Activated T-cell treated with anti-CD3 and anti-CD28 coated beads for 1 hour (primary cell): ENCODE measurements around the gene TMED4.
"Not testable (repeated sequence)": the region's sequence is repeated elsewhere in the genome, so short reads cannot be mapped to it uniquely, and the experiment has no call there.

Source experiments
- DNase-seq: peaks from one replicate; pipeline ENCODE4 v3.0.0-alpha.2; 2020; ENCODE audit warnings: low read depth

The TMED4 gene

GRCh38 chr7:44607141-44608068 lies 25.4 kb upstream of the TMED4 start:
- DNase-seq, result no peak

DNA sequence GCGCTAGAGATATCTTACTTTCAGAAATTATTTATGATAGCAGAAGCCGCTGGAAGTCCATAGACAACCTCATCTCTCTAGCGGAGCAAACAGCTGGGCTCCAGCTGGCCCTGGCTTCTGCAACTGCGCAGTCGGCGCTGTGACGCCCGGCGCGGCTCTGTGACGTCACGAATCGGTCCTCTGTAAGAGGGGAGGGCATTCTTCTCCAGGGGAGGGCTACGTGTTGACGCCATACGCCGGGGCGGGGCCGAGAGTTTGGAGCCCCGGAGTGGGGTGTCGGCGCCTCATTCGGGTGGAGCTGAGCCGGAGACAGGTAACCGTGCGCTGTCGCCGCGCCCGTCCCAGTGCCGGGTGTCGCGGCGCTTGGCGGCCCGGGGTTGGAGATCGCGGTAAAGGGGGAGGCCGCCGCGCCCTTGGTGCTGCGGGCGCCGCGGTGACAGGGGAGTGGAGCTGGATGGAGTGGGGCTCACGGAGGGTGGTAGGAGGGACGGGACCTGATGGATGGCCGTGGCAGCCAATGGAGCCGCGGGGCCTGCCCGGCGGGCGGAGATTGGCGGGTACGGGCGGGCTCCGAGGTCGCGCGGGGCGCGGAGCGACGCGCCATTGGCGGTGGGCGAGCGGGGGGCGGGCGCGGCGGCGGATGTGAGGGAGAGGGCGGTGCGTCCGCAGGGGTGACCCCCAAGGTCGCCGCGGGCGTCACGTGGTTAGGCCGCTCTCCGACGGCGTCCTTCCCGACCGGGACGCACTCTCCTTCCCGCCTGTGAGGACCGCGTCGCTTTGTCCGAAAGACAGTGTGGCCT lies 24.5 kb upstream of the TMED4 start, which contains the start of gene OGDH:
Gene OGDH, plus strand, starts transcription at position 287 of the 800 bp plus-strand sequence. CDS start 17,717 bp downstream, outside the sequence.
- peak; percentile 98 for DNase-seq

GRCh38 chr7:44604941-44605340 lies 22.9 kb upstream of the TMED4 start:
- DNase-seq, result no peak

GRCh38 chr7:44603193-44603592 lies 21.2 kb upstream of the TMED4 start:
- no peak for DNase-seq

DNA sequence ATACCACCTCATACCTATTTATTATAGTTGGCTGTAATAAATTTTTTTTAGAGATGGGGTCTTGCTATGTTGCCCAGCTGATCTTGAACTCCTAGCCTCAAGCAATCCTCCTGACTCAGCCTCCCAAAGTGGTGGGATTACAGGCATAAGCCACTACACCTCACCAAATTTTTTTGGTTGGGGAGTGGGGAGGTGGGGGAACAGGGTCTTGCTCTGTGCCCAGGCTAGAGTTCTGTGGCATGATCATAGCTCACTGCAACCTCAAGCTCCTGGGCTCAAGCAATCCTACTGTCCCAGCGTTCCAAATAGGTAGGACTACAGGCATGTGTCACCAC lies 20.5 kb upstream of the TMED4 start:
- DNase-seq, result no peak

DNA sequence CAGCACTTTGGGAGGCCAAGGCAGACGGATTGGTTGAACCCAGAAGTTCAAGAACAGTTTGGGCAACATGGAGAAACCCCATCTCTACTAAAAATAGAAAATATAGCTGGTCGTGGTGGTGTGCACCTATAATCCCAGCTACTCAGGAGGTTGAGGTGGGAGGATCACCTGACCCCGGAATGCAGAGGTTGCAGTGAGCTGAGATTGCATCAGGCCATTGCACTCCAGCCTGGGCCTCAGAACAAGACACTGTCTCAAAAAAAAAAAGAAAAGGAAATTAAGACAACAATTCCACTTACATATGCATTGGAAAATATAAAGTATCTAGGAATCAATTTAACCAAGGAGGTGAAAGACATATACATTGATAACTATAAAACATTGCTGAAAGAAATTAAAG lies 17.2 kb upstream of the TMED4 start:
- DNase-seq, result no peak

- DNase-seq, result not testable (repeated sequence)
Measured at GRCh38 chr7:44597181-44597580, 15.2 kb upstream of the TMED4 start.

DNA sequence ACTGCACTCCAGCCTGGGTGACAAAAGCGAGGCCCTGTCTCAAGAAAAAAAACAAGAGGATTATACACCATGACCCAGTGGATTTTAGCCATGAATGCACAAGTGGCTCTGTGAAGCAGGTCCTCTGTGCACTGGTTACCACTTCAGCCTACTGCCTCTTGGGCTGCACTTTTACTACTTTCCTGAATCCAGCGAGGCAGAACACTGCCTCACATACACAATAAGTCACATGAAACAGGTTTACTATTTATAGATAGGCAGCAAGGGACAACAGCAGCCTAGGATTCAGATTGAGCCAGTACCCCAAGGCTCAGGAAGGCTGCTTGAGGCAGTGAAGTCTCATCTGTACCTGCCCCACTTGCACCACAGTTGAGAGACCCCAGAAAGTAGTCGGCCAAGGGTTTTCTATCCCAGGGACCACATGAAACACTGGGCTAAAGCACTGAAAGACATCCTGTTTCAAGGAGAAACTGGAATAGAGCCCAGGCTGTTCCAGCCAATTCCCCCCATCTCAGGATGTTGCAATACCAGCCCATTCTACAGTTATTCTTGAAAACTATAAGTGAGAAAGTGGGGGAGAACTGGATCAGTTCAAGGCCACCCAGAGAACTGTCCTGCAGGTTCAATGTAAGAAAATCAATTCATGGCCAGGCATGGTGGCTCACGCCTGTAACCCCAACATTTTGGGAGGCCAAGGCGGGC lies 14.1 kb upstream of the TMED4 start:
- no peak for DNase-seq

DNA sequence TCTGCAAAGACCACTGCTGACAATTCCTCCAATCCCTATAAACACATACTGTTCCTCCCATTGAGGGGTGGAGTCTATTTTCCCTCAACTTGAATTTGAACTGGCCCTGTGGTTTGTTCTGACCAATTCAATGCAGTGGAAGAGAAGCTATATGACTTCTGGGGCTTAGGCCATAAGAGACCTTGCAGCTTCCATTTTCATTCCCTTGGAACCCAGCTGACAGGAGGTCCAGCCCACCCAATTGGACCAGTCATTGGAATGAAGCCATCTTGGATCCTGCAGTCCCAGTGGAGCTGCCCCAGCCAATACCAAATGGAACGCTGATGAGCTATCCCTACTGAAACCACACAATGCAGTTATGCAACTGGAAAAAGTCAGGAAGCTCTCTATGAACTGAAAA lies 8.9 kb upstream of the TMED4 start:
- no peak for DNase-seq

- peak; percentile 49 for DNase-seq
Measured at GRCh38 chr7:44587843-44588711, 6.0 kb upstream of the TMED4 start.

DNA sequence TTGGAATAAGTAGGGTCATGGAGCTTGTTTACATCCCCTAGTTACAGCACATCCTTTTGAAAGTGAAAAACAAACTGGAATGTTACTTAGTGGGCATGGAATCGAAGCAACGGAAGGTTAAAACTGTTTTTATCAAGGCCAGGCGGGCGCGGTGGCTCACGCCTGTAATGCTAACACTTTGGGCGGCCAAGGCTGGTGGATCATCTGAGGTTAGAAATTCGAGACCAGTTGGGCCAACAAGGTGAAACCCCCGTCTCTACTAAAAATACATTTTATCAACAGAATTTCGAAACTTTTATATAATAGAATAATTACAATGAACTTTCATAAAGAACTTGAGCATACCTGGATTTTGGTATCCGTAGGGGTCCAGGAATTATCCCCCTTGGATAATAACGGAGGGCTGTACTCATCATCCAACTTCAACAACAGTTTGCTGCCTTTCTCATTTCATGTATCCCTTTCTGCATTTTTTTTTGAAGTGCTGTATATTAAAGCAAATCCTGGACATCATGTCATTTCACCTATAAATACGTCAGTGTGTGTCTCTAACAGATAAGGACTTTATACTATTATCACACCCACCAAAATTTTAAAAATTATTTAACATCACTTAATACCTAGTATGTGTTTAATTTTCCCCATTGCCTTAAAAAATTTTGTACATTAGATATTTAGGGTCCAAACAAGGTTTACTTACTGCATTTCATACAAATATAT lies 1.3 kb upstream of the TMED4 start:
- DNase-seq, result no peak

DNA sequence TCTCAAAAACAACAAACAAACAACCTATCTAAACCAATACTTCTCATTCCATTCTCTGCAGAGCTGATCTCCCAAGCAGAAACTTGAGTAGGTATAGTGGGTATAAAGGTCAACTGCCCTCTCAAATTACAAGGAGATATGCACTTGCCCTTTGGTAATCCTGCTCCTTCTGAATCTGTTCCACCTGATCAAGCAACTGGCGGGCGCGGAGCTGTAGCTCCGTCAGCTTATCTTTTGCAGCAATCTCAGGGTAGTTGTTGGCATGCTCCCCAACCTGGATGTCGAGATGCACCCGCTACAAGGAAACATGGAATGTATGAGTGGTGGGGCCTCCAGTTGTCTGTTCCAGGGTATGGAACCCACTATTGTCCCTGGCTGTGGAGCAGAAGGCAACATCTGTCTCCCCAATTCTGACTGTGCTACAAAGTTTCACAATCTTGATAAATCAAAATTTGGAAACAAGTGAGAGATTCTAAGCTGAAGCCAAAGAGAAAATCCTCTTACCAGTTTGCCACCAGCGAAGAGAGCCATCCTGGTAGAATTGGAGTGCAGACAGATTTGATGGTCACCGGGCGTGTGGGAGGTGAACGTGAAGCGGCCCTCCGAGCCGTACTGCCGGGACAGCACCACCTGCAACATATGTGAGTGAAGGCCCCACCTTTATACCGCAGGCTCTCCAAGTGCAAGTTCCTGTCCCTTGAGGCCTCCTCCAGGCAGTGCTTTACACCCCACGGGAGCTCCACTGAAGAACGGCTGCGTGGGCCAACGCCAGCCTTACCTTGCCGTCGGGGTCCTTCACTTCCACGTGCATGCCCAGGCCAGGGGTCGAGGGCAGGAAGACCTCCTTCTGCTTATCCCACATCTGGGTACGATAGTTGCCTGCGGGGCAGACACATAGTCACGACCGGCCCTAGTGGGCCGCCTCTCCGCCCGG lies 819 bp downstream of the TMED4 start:
- DNase-seq, result peak; percentile 23

- no peak for DNase-seq
Measured at GRCh38 chr7:44576228-44576627, 5.8 kb downstream of the TMED4 start.

DNA sequence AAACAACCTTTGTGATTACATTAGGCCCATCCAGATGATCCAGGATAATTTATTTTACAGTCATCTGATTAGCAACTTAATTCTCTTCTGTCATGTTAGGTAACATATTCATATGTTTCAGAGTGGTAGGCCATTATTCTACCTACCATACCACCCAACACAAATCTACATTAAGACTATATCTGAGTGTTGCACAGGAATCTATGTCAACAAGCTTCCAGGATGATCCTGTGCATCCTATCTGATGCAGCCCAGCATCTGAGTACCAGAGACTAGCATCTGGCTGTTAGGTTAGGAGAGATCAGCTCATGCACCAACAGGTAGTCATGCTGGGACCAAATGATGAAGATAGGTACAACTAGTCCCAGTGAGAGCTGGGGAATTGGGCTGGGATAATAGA lies 7.0 kb downstream of the TMED4 start:
- DNase-seq, result no peak

- no peak for DNase-seq
Measured at GRCh38 chr7:44574287-44574872, 7.7 kb downstream of the TMED4 start.

GRCh38 chr7:44573464-44574286 lies 8.4 kb downstream of the TMED4 start, which contains the start of gene DDX56:
Gene DDX56, minus strand, starts transcription at chr7:44573908. Its CDS starts 13 bp downstream, at chr7:44573895.
- peak; percentile 89 for DNase-seq

GRCh38 chr7:44572771-44573170 lies 9.3 kb downstream of the TMED4 start:
- no peak for DNase-seq

DNA sequence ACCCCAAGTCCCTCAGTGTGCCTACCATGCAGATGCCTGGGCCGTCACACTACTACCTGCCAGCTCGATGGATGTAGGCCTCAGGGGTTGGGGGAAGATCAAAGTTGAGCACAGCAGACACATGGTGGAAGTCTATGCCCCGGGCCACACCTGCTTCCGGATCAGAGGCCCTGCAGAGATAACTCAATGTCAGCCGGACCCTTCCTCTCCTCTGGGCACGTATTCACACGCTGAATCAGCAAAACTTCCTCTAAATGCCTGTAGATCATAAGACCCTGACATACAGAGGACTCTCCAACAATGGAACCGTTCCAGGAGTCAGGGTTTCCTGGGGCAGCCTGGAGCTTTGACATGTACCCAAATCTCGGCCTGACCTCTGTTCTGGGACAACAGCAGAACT lies 12.1 kb downstream of the TMED4 start:
- no peak for DNase-seq
